ENCODE results near the gene TBCEL.

GRCh38 chr11:121082219-121082618 is 58.3 kb downstream of the TBCEL start:
- TF ChIP-seq CTCF (IDR thresholded peaks at IDR 0.05) = no peak
- TF ChIP-seq POLR2A (IDR thresholded peaks at IDR 0.05) = no peak
